GM12891 (cell line): ENCODE data around the gene MBLAC2. TPM values are rescaled to one million over a fixed set of nuclear protein-coding genes. Genes with fewer than 3 reads are reported as not detected.

Experiments used
- DNase-seq: peaks from one replicate; pipeline ENCODE4 v3.0.0; 2011; ENCODE audit warnings: low spot score; ENCODE audit not compliant: insufficient read length
- FAIRE-seq: peaks from 2 replicates; lab custom pipeline; 2011; peaks lifted over from hg19 to GRCh38; lab: Jason Lieb, UNC
- PAX5 ChIP-seq: IDR thresholded peaks from 2 replicates; pipeline ENCODE4 v1.6.1; 2011; ENCODE audit warnings: low read length, moderate library complexity, mild to moderate bottlenecking; ENCODE audit not compliant: insufficient read depth, severe bottlenecking
- POLR2A ChIP-seq: IDR thresholded peaks from 2 replicates; pipeline ENCODE4 v1.6.1; 2011; ENCODE audit warnings: low read depth, low read length, control low read depth
- POLR2AphosphoS5 ChIP-seq: IDR thresholded peaks from 2 replicates; pipeline ENCODE4 v1.6.1; 2011; ENCODE audit warnings: low read depth, low read length, control low read depth
- POU2F2 ChIP-seq: IDR thresholded peaks from 2 replicates; pipeline ENCODE4 v1.6.1; 2011; ENCODE audit warnings: low read depth, mild to moderate bottlenecking, control low read depth, low read length, moderate library complexity
- SPI1 ChIP-seq: IDR thresholded peaks from 2 replicates; pipeline ENCODE4 v1.6.1; 2011; ENCODE audit warnings: low read depth, low read length, control low read depth
- TAF1 ChIP-seq: IDR thresholded peaks from 2 replicates; pipeline ENCODE4 v1.6.1; 2011; ENCODE audit warnings: low read depth, low read length, control low read depth
- polyA plus RNA-seq: library from polyadenylated mRNA; unstranded; fragments of >200 nt; gene quantifications from one replicate; pipeline ENCODE4 v1.2.1, GENCODE V29; 2012; ENCODE audit warnings: low read depth, missing spikeins, inconsistent platforms; ENCODE audit not compliant: missing spikeins

The MBLAC2 gene
- polyA plus RNA-seq, result 2.8 TPM

- TF ChIP-seq PAX5 (peak; percentile 2), POU2F2 (peak; percentile 63; the same call in 1 of the 2 replicates), POLR2AphosphoS5 (peak; percentile 92), POLR2A (peak; percentile 78), SPI1 (peak; percentile 22; the same call in 1 of the 2 replicates), TAF1 (peak; percentile 60)
- FAIRE-seq (peak; percentile 95), DNase-seq (peak; percentile 78)
Observed at GRCh38 chr5:90474235-90475107, at the start of gene MBLAC2, which contains the start of gene POLR3G. TSS of gene MBLAC2 (minus strand) at chr5:90474771. CDS start at chr5:90474292, 479 bp downstream. TSS of gene POLR3G (plus strand) at chr5:90474864. CDS start at chr5:90485568, 10,704 bp downstream.

- FAIRE-seq (no peak), DNase-seq (no peak)
- TF ChIP-seq PAX5, result no peak
Observed at GRCh38 chr5:90519081-90519480, 44.5 kb upstream of the MBLAC2 start.

- FAIRE-seq, result peak; percentile 20
- TF ChIP-seq POLR2A (no peak), SPI1 (no peak), TAF1 (no peak), POU2F2 (no peak), POLR2AphosphoS5 (no peak), PAX5 (no peak)
- DNase-seq, result no peak
Observed at GRCh38 chr5:90518661-90519060, 44.1 kb upstream of the MBLAC2 start.

- no peak for FAIRE-seq
Observed at GRCh38 chr5:90514520-90514919, 39.9 kb upstream of the MBLAC2 start.

GRCh38 chr5:90510438-90510837 is 35.9 kb upstream of the MBLAC2 start:
- DNase-seq, result no peak
- TF ChIP-seq POLR2AphosphoS5 (no peak), POLR2A (no peak), TAF1 (no peak), POU2F2 (no peak), SPI1 (no peak), PAX5 (no peak)
- no peak for FAIRE-seq

More at GRCh38 chr5:90514520-90514919, 39.9 kb upstream of the MBLAC2 start:
- no peak for DNase-seq
- TF ChIP-seq POLR2AphosphoS5 (no peak), POU2F2 (no peak), TAF1 (no peak), POLR2A (no peak), PAX5 (no peak), SPI1 (no peak)

- TF ChIP-seq TAF1 (no peak), POU2F2 (no peak), PAX5 (no peak), SPI1 (no peak), POLR2A (no peak), POLR2AphosphoS5 (no peak)
- DNase-seq (no peak), FAIRE-seq (no peak)
Observed at GRCh38 chr5:90506221-90506620, 31.6 kb upstream of the MBLAC2 start.

GRCh38 chr5:90504743-90505142 is 30.2 kb upstream of the MBLAC2 start:
- FAIRE-seq (no peak), DNase-seq (no peak)
- no peak for TF ChIP-seq POU2F2
- TF ChIP-seq SPI1, result no peak
- no peak for TF ChIP-seq TAF1
- TF ChIP-seq POLR2AphosphoS5, result no peak
- no peak for TF ChIP-seq POLR2A
- no peak for TF ChIP-seq PAX5

GRCh38 chr5:90503596-90503995 is 29.0 kb upstream of the MBLAC2 start:
- no peak for FAIRE-seq
- DNase-seq, result no peak

GRCh38 chr5:90495146-90495545 is 20.6 kb upstream of the MBLAC2 start:
- TF ChIP-seq SPI1 (no peak), POU2F2 (no peak), POLR2A (no peak), POLR2AphosphoS5 (no peak), PAX5 (no peak), TAF1 (no peak)
- no peak for DNase-seq
- FAIRE-seq, result no peak

More at GRCh38 chr5:90503596-90503995, 29.0 kb upstream of the MBLAC2 start:
- TF ChIP-seq POLR2AphosphoS5, result no peak
- no peak for TF ChIP-seq TAF1
- TF ChIP-seq POLR2A, result no peak
- TF ChIP-seq SPI1, result no peak
- no peak for TF ChIP-seq POU2F2
- TF ChIP-seq PAX5, result no peak
